ENCODE results near the gene CALCOCO2.
"Not testable (repeated sequence)": the region's sequence is repeated elsewhere in the genome, so short reads cannot be mapped to it uniquely, and the experiment has no call there.

Gene CALCOCO2

GRCh38 chr17:48820936-48821335 is 9.9 kb upstream of the CALCOCO2 start:
- in situ Hi-C loops (cut with HindIII; ENCODE audit: low sequenced_read_pairs), result not testable (repeated sequence)

GRCh38 chr17:48825446-48826381 is 5.1 kb upstream of the CALCOCO2 start:
- in situ Hi-C loops (cut with HindIII; ENCODE audit: low sequenced_read_pairs), result no loop called here

GRCh38 chr17:48831549-48831883 is 681 bp downstream of the CALCOCO2 start:
- in situ Hi-C loops (cut with HindIII; ENCODE audit: low sequenced_read_pairs), result no loop called here

- in situ Hi-C loops (cut with HindIII; ENCODE audit: low sequenced_read_pairs), result no loop called here
Measured at GRCh38 chr17:48834973-48835372, 4.1 kb downstream of the CALCOCO2 start.

GRCh38 chr17:48835971-48836370 is 5.1 kb downstream of the CALCOCO2 start:
- in situ Hi-C loops (cut with HindIII; ENCODE audit: low sequenced_read_pairs), result no loop called here

GRCh38 chr17:48837458-48837857 is 6.6 kb downstream of the CALCOCO2 start:
- in situ Hi-C loops (cut with HindIII; ENCODE audit: low sequenced_read_pairs), result not testable (repeated sequence)

- in situ Hi-C loops (cut with HindIII; ENCODE audit: low sequenced_read_pairs), result no loop called here
Measured at GRCh38 chr17:48840441-48840840, 9.6 kb downstream of the CALCOCO2 start.

GRCh38 chr17:48841395-48841831 is 10.6 kb downstream of the CALCOCO2 start:
- in situ Hi-C loops (cut with HindIII; ENCODE audit: low sequenced_read_pairs), result no loop called here

- in situ Hi-C loops (cut with HindIII; ENCODE audit: low sequenced_read_pairs), result no loop called here
Measured at GRCh38 chr17:48842746-48843145, 11.9 kb downstream of the CALCOCO2 start.

GRCh38 chr17:48843187-48843900 is 12.5 kb downstream of the CALCOCO2 start:
- in situ Hi-C loops (cut with HindIII; ENCODE audit: low sequenced_read_pairs), result no loop called here

- in situ Hi-C loops (cut with HindIII; ENCODE audit: low sequenced_read_pairs), result loop anchor here (5.0 kb wide), 2 partner anchors 49 to 99 kb away; no protein-coding TSS in a partner anchor
Measured at GRCh38 chr17:48850792-48851323, 20.0 kb downstream of the CALCOCO2 start.

- in situ Hi-C loops (cut with HindIII; ENCODE audit: low sequenced_read_pairs), result loop anchor here (5.0 kb wide), 2 partner anchors 53 to 103 kb away; no protein-coding TSS in a partner anchor
Measured at GRCh38 chr17:48854774-48855476, 24.1 kb downstream of the CALCOCO2 start.

- in situ Hi-C loops (cut with HindIII; ENCODE audit: low sequenced_read_pairs), result no loop called here
Measured at GRCh38 chr17:48856122-48856821, 25.4 kb downstream of the CALCOCO2 start.

- in situ Hi-C loops (cut with HindIII; ENCODE audit: low sequenced_read_pairs), result no loop called here
Measured at GRCh38 chr17:48860034-48860433, 29.2 kb downstream of the CALCOCO2 start.

GRCh38 chr17:48860456-48860855 is 29.6 kb downstream of the CALCOCO2 start:
- in situ Hi-C loops (cut with HindIII; ENCODE audit: low sequenced_read_pairs), result no loop called here

GRCh38 chr17:48868916-48869500 is 38.2 kb downstream of the CALCOCO2 start:
- in situ Hi-C loops (cut with HindIII; ENCODE audit: low sequenced_read_pairs), result no loop called here

- in situ Hi-C loops (cut with HindIII; ENCODE audit: low sequenced_read_pairs), result no loop called here
Measured at GRCh38 chr17:48869821-48870318, 39.0 kb downstream of the CALCOCO2 start.

GRCh38 chr17:48871035-48871550 is 40.3 kb downstream of the CALCOCO2 start:
- in situ Hi-C loops (cut with HindIII; ENCODE audit: low sequenced_read_pairs), result no loop called here

GRCh38 chr17:48871551-48872351 is 40.9 kb downstream of the CALCOCO2 start:
- in situ Hi-C loops (cut with HindIII; ENCODE audit: low sequenced_read_pairs), result no loop called here

Measured in endothelial cell of hepatic sinusoid (primary cell).